SU-DHL-6 (cell line): ENCODE measurements around the gene SPAG7.
A peak's percentile ranks its signal among the peaks of the same experiment; 100 is the strongest.

ENCODE experiments used
- H2AFZ ChIP-seq: fragments of 200-600 bp; sonication (generic); 2 replicates; pipeline ENCODE4 v1.6.1; 2014; ENCODE audit warnings: low read depth, mild to moderate bottlenecking, moderate library complexity, mixed read lengths, antibody characterized with exemption, low read length; ENCODE audit not compliant: severe bottlenecking
- H3F3A ChIP-seq: fragments of 200-600 bp; shearing (Covaris generic); 2 replicates; pipeline ENCODE4 v1.6.0; 2016; ENCODE audit warnings: antibody characterized with exemption, mild to moderate bottlenecking; ENCODE audit not compliant: insufficient read depth
- H3K27ac ChIP-seq: fragments of 200-600 bp; sonication (generic); 2 replicates; pipeline ENCODE4 v1.5.1; 2016; ENCODE audit warnings: low read depth, mild to moderate bottlenecking, low read length, moderate library complexity, mixed read lengths
- H3K27me3 ChIP-seq: fragments of 200-600 bp; sonication (generic), shearing (Covaris generic); 2 replicates; pipeline ENCODE4 v1.6.0; 2014; ENCODE audit warnings: mild to moderate bottlenecking, low read length
- H3K36me3 ChIP-seq: fragments of 200-600 bp; sonication (generic); 2 replicates; pipeline ENCODE4 v1.6.1; 2014; ENCODE audit warnings: mild to moderate bottlenecking, low read length, mixed read lengths
- H3K4me2 ChIP-seq: fragments of 300-600, 200-600 bp; shearing (Covaris generic), sonication (generic); 2 replicates; pipeline ENCODE4 v1.6.0; 2014; ENCODE audit warnings: low read length, low read depth, mild to moderate bottlenecking; ENCODE audit not compliant: poor library complexity, severe bottlenecking
- H3K4me3 ChIP-seq: fragments of 200-600 bp; sonication (generic); 2 replicates; pipeline ENCODE4 v1.5.1; 2014; ENCODE audit warnings: antibody characterized with exemption, low read length, mild to moderate bottlenecking, mixed read lengths; ENCODE audit not compliant: insufficient read depth, poor library complexity, severe bottlenecking
- H3K79me2 ChIP-seq: fragments of 200-600 bp; sonication (generic); 2 replicates; pipeline ENCODE4 v1.6.1; 2014; ENCODE audit warnings: mild to moderate bottlenecking, low read length, moderate library complexity; ENCODE audit not compliant: insufficient read depth
- H3K9ac ChIP-seq: fragments of 200-600 bp; sonication (generic); 2 replicates; pipeline ENCODE4 v1.7.0; 2014; ENCODE audit warnings: mild to moderate bottlenecking, low read length
- H3K9me2 ChIP-seq: fragments of 200-600 bp; sonication (generic); replicated peaks from 2 replicates; pipeline ENCODE4 v1.6.1; 2014; ENCODE audit warnings: low read length; ENCODE audit not compliant: insufficient read depth
- H3K9me3 ChIP-seq: fragments of 200-600 bp; sonication (generic); 2 replicates; pipeline ENCODE4 v1.6.1; 2014; ENCODE audit warnings: low read length, mixed read lengths; ENCODE audit not compliant: insufficient read depth
- H4K20me1 ChIP-seq: fragments of 200-600 bp; sonication (generic); 2 replicates; pipeline ENCODE4 v1.6.1; 2014; ENCODE audit warnings: low read depth, mild to moderate bottlenecking, antibody characterized with exemption, low read length, moderate library complexity, mixed read lengths
- EZH2phosphoT487 ChIP-seq: fragments of 200-600 bp; sonication (generic), shearing (Covaris generic); conservative IDR thresholded peaks from 2 replicates; pipeline ENCODE4 v1.6.1; 2018; ENCODE audit warnings: mild to moderate bottlenecking, antibody characterized with exemption, low read length, moderate library complexity, mixed read lengths
- TF ChIP-seq, protein P1 (sequence below): fragments of 200-600 bp; sonication (generic); IDR thresholded peaks from one replicate; pipeline ENCODE4 v1.5.1; 2017; ENCODE audit warnings: antibody characterized with exemption, mild to moderate bottlenecking, low read length, moderate library complexity; ENCODE audit not compliant: insufficient read depth, poor library complexity, severe bottlenecking

SPAG7 gene

DNA sequence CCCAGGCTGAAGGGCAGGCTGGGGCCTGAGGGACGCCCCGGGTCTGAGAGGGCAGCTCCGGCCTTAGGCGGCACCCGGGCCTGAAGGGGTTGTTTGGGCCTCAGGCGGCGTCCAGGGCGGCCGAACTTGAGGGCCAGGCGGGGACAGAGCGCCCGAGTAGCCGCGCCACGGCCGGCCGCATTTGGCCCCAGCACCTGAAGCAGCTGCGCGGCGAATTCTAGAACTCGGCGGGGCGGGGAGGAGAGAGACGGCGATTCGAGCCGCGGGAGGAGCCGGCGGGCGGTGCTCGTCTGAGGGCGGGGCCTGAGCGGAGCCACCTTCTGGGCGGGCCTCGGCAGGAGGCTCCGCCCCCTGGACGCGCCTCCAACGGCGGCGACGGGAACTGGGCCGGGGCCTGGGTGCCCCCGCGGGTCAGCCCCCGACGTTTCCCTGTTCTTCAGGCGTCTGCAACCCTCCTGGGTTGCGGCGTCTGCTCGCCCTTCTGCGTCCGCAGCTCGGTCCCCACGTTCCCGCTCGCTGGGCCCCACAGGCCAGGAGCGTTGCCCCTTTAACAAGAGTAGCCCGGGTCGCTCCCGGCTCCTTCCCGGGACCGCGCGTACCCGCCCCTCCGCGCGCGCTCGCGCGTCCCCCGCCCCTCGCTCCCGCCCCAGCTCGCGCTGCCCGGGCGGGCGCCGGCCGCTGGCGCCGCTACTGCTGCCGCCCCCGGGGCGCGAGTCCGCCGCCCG, 29.8 kb upstream of the SPAG7 start, which contains the start of the genes INCA1 and KIF1C:
TSS of gene INCA1 (minus strand) at position 221 of the 725 bp plus-strand sequence. CDS start 3,085 bp downstream, outside the sequence.
TSS of gene KIF1C (plus strand) at position 649 of the 725 bp plus-strand sequence. CDS start 2,297 bp downstream, outside the sequence.
- no peaks in the 10 kb centered on the region for H4K20me1 ChIP-seq
- peak within 1 kb of the TSS; percentile 88 for H2AFZ ChIP-seq
- H3F3A ChIP-seq: no peaks in the 10 kb centered on the region
- H3K27me3 ChIP-seq: no peaks in the 10 kb centered on the region
- peak within 1 kb of the TSS; percentile 88 for H3K4me3 ChIP-seq
- H3K36me3 ChIP-seq: no peaks in the 10 kb centered on the region
- no peak for TF ChIP-seq EZH2phosphoT487
- TF ChIP-seq, protein P1, sequence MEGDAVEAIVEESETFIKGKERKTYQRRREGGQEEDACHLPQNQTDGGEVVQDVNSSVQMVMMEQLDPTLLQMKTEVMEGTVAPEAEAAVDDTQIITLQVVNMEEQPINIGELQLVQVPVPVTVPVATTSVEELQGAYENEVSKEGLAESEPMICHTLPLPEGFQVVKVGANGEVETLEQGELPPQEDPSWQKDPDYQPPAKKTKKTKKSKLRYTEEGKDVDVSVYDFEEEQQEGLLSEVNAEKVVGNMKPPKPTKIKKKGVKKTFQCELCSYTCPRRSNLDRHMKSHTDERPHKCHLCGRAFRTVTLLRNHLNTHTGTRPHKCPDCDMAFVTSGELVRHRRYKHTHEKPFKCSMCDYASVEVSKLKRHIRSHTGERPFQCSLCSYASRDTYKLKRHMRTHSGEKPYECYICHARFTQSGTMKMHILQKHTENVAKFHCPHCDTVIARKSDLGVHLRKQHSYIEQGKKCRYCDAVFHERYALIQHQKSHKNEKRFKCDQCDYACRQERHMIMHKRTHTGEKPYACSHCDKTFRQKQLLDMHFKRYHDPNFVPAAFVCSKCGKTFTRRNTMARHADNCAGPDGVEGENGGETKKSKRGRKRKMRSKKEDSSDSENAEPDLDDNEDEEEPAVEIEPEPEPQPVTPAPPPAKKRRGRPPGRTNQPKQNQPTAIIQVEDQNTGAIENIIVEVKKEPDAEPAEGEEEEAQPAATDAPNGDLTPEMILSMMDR: no peak
- no peaks in the 10 kb centered on the region for H3K9me3 ChIP-seq
- H3K4me2 ChIP-seq: peak within 1 kb of the TSS; percentile 65
- no peaks in the 10 kb centered on the region for H3K79me2 ChIP-seq
- peak within 1 kb of the TSS; percentile 88 for H3K9ac ChIP-seq
- H3K9me2 ChIP-seq: no peaks in the 10 kb centered on the region
- H3K27ac ChIP-seq: peak within 1 kb of the TSS; percentile 48; the same call in 1 of the 2 replicates

DNA sequence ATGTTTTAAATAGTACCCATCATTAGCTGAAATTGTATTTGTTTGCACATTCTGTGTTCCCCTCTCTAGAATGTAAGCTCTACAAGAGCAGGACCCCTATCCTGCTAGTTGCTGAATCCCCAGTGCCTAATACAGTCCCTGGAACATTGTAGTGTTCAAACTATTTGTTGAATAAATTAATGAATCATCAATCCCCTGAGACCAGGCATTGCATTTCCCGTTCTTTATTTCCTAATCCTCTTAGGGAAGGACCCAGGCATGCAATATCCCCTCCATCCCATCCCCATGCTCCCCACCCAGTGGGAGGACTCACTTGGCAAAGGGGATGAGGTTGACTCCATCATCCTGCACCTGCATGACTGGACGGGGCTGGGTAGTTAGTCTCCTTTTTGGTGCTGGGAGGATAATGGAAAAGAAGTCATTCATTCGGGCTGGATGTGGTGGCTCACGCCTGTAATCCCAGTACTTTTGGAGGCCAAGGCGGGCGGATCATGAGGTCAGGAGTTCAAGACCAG, 26.5 kb upstream of the SPAG7 start:
- TF ChIP-seq, protein P1: no peak
- no peak for TF ChIP-seq EZH2phosphoT487
- no peak overlapping the region for H3K4me3 ChIP-seq
- H3K79me2 ChIP-seq: no peaks in the 10 kb centered on the region
- no peaks in the 10 kb centered on the region for H3K36me3 ChIP-seq
- H3K9me3 ChIP-seq: no peaks in the 10 kb centered on the region
- no peak overlapping the region for H3K4me2 ChIP-seq
- H3K9me2 ChIP-seq: no peaks in the 10 kb centered on the region
- H3F3A ChIP-seq: peaks cover 7% of the 10 kb centered on the region; the same call in 1 of the 2 replicates
- no peak overlapping the region for H2AFZ ChIP-seq
- H3K27ac ChIP-seq: no peak overlapping the region
- no peaks in the 10 kb centered on the region for H4K20me1 ChIP-seq
- no peaks in the 10 kb centered on the region for H3K27me3 ChIP-seq
- H3K9ac ChIP-seq: no peak overlapping the region

DNA sequence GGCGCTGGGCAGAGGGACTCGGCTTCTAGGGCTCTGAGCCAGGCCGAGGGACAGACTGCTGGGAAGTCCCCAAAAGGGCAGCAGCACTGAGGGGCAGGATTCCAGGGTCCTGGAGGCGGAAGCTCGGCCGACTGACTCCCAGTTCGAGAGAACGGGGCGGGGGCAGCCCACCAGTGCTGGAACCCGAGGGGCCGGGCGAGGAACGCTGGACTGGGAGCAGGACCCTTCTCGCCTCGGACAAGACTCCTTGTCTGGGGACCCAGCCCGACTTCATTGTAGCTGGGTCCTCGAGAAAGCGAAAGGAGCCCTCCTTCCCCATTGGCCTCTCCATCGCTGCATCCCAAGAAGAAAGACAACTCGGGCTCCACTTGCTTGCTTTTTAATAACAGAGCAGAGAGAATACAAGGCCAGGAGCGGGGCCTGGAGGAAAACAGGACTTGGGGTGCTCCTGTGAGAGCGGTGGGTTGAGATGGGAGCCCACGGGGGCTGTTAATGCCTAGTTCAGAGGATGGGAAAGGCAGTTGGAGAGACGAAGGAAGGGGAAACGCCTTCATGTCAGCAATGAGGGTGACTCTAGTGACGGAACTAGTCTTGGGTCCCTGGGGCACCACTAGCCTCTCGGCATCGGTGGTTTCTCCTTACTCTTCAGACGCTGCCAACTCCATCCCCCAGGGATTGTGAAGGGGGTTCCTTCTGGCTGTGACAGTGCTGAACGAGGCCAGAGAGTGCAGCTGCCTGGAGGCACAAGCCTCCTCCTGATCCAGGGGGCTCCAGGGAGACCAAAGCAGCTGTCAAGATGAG, 20.4 kb upstream of the SPAG7 start:
- Histone ChIP-seq H3K4me3 (peak overlapping the region; percentile 82), H3K36me3 (no peaks in the 10 kb centered on the region), H3K9me3 (no peaks in the 10 kb centered on the region), H3K9ac (peak overlapping the region; percentile 93), H3K9me2 (no peaks in the 10 kb centered on the region), H4K20me1 (no peaks in the 10 kb centered on the region), H2AFZ (peak overlapping the region; percentile 81), H3F3A (peaks cover 8% of the 10 kb centered on the region; the same call in 1 of the 2 replicates), H3K27me3 (no peaks in the 10 kb centered on the region), H3K79me2 (peaks cover 10% of the 10 kb centered on the region; the same call in 1 of the 2 replicates), H3K27ac (peak overlapping the region; percentile 59), H3K4me2 (peak overlapping the region; percentile 97)
- TF ChIP-seq, protein P1: no peak
- no peak for TF ChIP-seq EZH2phosphoT487
